ENCODE results near the gene KCNK4.
"Not testable (repeated sequence)": the region's sequence is repeated elsewhere in the genome, so short reads cannot be mapped to it uniquely, and the experiment has no call there.

KCNK4 gene

DNA sequence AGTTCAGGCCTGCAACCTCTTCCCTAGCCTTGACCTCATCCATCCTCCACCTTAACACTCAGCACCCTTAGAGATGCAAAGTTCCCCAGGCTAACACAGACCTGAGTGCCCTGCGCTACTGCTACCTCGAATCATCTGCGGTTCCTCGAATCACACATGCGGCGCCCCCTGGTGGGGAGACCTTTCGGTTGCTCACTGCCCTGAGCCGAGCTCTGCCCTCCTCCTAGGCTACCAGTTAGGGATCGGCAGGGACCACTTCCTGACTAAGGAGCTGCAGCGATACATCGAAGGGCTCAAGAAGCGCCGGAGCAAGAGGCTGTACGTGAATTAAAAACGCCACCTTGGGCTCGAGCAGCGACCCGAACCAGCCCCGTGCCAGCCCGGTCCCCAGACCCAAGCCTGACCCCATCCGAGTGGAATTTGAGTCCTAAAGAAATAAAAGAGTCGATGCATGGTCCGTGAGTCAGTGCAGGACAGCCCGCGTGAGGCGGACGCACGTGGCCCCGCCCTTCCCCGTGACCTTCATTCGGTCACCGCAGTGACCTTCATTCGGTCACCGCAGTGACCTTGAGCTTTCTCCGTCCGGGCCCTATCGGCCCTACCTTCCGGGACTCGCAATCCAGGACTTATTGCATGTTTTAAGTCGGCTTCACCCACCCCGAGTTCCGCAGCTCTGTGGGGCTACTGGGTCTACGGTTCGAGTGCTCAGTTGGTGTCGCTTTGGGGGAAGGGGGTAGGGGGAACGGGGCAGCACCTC lies 13.4 kb downstream of the KCNK4 start:
- peak; percentile 92 to 93 for DNase-seq (ENCODE audit: low read depth in 1 of 2, low spot score in 1 of 2)
- in situ Hi-C loops (cut with HindIII; ENCODE audit: low pct_unique_long_range_greater_than_20kb, low sequenced_read_pairs), result no loop called here
- no peak for TF ChIP-seq JUND (IDR thresholded peaks at IDR 0.05; ENCODE audit: low read depth)

DNA sequence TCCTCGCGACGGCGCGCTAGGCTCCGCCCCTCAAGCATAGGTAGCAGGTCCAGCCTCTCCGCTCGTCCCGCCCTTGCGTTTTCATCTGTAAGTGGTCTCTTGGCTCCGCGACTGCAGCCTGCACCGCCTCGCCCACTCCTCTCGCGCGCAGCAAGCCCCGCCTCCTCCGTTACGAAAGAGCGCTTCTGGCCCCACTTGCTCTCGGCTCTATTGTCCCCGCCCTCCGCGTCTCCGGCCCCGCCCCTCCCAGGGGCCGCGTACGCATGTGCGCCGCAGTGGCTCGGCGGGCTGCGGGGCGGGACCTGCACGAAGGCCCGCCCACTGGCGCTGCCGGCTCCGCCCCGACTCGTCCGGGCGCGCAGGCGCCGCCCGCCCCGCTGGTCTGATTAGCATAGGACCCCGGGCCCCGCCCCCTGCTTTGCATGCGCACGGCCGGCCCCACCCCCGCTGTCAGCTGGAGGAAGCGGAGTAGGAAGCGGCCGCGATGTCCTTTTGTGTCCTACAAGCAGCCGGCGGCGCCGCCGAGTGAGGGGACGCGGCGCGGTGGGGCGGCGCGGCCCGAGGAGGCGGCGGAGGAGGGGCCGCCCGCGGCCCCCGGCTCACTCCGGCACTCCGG lies 14.1 kb downstream of the KCNK4 start, which contains the start of gene ESRRA:
Gene ESRRA, plus strand, starts transcription at position 450 of the 616 bp plus-strand sequence. CDS start 1,656 bp downstream, outside the sequence.
- no peak for TF ChIP-seq JUND (IDR thresholded peaks at IDR 0.05; ENCODE audit: low read depth)
- in situ Hi-C loops (cut with HindIII; ENCODE audit: low pct_unique_long_range_greater_than_20kb, low sequenced_read_pairs), result no loop called here
- peak; percentile 97 to 99 for DNase-seq (ENCODE audit: low read depth in 1 of 2, low spot score in 1 of 2)

DNA sequence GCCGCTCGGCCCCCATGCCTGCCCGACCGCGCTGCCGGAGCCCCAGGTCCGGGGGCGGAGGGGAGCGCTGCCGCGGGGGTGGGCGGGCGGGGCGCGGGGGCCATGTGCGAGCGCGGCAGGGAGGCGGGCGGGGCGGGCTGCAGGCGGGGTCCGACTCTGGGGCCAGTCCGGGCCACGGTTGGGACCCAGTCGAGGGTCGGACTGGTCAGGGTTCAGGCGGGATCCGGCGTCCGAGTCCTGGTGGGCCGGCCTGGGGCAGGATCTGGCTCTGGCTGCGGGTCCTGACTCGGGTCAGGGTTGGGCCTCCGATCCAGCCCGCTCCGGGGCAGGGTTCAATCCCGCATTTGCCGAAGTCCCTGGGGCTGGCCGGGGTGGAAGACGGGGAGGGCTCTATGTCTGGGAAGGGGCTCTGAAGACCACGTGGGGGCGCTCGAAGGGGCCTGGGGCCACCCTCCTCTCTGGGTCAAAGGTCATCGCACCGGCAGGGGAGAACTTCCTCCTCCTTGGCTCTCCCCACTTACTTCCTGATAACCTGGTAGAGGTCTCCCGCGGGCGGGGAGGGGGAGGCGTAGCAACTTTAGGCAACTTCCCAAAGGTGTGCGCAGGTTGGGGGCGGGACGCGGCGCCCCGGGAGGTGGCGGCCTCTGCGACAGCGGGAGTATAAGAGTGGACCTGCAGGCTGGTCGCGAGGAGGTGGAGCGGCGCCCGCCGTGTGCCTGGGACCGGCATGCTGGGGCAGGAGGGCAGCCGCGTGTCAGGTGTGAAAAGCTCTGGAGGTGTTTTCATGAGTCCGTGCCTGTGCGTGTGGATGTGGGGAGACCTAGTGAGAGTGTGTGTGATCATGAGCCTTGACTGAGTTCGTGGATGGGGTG lies 14.8 kb downstream of the KCNK4 start:
- in situ Hi-C loops (cut with HindIII; ENCODE audit: low pct_unique_long_range_greater_than_20kb, low sequenced_read_pairs), result no loop called here
- peak in 1 of 2 experiments; percentile 78 for DNase-seq (ENCODE audit: low read depth in 1 of 2, low spot score in 1 of 2)
- TF ChIP-seq JUND (IDR thresholded peaks at IDR 0.05; ENCODE audit: low read depth), result no peak

DNA sequence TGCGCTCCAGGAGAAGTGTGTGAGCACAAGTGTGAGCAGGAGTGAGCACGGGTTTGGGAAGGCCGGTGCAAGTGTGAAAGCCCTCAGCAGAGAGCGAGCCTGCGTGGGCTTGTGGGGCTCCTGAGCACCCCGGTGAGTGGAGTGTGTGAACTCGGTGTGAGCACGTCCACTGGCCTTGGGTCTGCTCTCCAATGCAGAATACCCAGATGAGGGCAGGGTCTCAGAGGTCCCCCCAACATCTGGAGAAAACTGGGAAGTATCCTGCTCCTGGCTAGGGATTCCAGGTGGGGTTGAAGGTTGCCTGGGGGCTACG lies 15.4 kb downstream of the KCNK4 start:
- TF ChIP-seq JUND (IDR thresholded peaks at IDR 0.05; ENCODE audit: low read depth), result no peak
- in situ Hi-C loops (cut with HindIII; ENCODE audit: low pct_unique_long_range_greater_than_20kb, low sequenced_read_pairs), result no loop called here
- DNase-seq (ENCODE audit: low read depth in 1 of 2, low spot score in 1 of 2), result no peak

DNA sequence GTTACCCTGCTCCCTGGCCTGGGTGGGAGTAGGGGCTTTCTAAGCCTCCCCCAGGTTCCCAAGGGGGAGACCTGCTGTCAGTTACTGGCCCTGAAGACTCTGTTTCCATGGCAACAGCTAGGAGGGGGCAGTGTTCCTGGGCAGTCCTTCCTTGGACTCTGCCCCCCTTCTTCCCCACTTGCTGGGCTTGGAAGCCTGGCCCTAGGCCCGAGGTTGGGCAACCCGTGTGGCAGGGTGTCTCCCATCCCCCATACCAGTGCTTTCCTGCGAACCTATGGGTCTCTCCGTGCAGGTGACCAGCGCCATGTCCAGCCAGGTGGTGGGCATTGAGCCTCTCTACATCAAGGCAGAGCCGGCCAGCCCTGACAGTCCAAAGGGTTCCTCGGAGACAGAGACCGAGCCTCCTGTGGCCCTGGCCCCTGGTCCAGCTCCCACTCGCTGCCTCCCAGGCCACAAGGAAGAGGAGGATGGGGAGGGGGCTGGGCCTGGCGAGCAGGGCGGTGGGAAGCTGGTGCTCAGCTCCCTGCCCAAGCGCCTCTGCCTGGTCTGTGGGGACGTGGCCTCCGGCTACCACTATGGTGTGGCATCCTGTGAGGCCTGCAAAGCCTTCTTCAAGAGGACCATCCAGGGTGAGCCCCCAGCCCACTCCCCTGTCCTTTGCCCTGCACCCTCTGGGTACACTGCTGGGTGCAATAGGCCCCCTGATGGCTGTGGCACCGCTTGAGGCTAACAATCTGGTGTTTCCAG lies 15.9 kb downstream of the KCNK4 start:
- DNase-seq (ENCODE audit: low read depth in 1 of 2, low spot score in 1 of 2), result no peak
- in situ Hi-C loops (cut with HindIII; ENCODE audit: low pct_unique_long_range_greater_than_20kb, low sequenced_read_pairs), result no loop called here
- TF ChIP-seq JUND (IDR thresholded peaks at IDR 0.05; ENCODE audit: low read depth), result no peak

DNA sequence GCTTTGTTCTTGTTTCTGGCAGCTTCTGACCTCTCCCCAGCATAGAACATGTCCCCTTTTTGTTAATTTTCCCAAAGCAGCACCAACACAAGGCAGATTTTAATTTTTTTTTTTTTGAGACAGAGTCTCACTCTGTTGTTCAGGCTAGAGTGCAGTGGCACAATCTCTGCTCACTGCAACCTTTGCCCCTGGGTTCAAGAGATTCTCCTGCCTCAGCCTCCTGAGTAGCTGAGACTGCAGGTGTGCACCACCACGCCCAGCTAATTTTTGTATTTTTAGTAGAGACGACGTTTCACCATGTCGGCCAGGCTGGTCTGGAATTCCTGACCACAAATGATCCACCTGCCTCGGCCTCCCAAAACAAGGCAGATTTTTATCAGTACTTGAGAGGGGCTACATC lies 16.7 kb downstream of the KCNK4 start:
- in situ Hi-C loops (cut with HindIII; ENCODE audit: low pct_unique_long_range_greater_than_20kb, low sequenced_read_pairs), result not testable (repeated sequence)

DNA sequence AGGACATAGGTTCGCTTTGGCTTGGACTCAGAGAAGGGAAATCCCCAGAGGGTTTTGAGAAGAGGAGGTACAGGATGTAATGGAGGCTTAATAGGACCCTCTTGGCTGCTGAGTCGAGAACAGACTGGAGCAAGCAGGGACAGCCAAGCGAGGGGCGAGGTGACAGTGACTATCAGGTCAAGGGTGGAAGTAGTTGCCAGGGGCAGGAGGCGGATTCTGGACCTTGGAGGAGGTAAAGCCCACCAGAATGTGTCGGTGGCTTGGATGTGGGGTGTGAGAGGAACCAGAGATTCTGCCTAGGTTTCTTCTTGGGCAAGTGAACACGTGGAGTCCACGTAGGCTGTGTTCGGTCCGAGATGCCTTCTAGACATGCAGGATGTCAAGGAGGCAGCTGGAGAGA lies 21.8 kb downstream of the KCNK4 start:
- no peak for DNase-seq (ENCODE audit: low read depth in 1 of 2, low spot score in 1 of 2)
- TF ChIP-seq JUND (IDR thresholded peaks at IDR 0.05; ENCODE audit: low read depth), result no peak
- in situ Hi-C loops (cut with HindIII; ENCODE audit: low pct_unique_long_range_greater_than_20kb, low sequenced_read_pairs), result no loop called here

More for the DNA sequence above, 16.7 kb downstream of the KCNK4 start:
- not testable (repeated sequence) for DNase-seq (ENCODE audit: low read depth in 1 of 2, low spot score in 1 of 2)

DNA sequence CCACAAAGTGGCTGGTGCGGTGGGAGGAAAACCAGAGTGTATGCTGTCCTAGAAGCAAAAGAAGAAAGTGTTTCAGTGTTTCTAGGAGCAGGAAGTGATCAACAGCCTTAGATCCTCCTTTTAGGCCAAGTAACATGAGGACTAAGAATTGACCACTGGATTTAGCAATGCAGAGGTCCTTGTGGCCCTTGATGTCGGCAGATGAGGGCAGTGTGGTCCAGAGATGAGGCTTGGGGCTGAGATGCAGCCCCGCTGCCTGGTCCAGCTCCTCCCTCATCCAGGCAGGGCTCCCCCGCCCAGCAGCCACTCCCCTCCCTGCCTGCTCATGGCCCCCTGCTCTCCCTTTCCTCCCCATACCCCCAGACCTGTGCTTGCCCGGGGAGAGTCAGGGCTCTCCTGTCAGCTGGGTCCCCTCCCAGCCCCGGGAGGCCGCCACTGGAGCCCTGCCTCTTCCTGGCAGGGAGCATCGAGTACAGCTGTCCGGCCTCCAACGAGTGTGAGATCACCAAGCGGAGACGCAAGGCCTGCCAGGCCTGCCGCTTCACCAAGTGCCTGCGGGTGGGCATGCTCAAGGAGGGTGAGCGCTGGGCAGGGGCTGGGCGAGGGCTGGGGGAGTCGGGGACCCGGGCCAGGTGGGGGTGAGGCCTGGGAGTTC lies 22.5 kb downstream of the KCNK4 start:
- no peak for DNase-seq (ENCODE audit: low read depth in 1 of 2, low spot score in 1 of 2)
- in situ Hi-C loops (cut with HindIII; ENCODE audit: low pct_unique_long_range_greater_than_20kb, low sequenced_read_pairs), result no loop called here
- TF ChIP-seq JUND (IDR thresholded peaks at IDR 0.05; ENCODE audit: low read depth), result no peak

DNA sequence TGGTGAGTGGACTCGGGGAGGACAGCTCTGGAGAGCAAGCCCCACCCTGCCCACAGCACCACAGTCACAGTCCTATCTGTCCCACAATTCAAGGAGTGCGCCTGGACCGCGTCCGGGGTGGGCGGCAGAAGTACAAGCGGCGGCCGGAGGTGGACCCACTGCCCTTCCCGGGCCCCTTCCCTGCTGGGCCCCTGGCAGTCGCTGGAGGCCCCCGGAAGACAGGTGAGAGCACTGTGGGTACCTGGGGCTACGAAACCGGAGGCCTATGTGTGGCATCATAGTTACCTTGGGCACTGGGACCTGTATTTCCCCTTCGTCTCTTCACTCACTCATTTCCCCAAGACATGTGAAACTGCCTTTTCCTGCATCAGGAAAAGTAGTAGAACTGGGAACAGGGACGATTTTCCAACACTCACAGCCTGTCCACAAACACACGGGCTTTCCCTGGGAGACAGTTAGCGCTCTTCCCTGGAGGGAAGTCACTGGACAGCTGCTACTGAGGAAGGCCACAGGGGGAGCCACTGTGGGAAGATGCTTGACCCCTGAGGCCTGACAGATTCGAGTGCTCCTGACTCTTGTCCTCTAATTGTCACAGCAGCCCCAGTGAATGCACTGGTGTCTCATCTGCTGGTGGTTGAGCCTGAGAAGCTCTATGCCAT lies 23.2 kb downstream of the KCNK4 start:
- in situ Hi-C loops (cut with HindIII; ENCODE audit: low pct_unique_long_range_greater_than_20kb, low sequenced_read_pairs), result no loop called here
- peak in 1 of 2 experiments; percentile 49 for DNase-seq (ENCODE audit: low read depth in 1 of 2, low spot score in 1 of 2)
- no peak for TF ChIP-seq JUND (IDR thresholded peaks at IDR 0.05; ENCODE audit: low read depth)

DNA sequence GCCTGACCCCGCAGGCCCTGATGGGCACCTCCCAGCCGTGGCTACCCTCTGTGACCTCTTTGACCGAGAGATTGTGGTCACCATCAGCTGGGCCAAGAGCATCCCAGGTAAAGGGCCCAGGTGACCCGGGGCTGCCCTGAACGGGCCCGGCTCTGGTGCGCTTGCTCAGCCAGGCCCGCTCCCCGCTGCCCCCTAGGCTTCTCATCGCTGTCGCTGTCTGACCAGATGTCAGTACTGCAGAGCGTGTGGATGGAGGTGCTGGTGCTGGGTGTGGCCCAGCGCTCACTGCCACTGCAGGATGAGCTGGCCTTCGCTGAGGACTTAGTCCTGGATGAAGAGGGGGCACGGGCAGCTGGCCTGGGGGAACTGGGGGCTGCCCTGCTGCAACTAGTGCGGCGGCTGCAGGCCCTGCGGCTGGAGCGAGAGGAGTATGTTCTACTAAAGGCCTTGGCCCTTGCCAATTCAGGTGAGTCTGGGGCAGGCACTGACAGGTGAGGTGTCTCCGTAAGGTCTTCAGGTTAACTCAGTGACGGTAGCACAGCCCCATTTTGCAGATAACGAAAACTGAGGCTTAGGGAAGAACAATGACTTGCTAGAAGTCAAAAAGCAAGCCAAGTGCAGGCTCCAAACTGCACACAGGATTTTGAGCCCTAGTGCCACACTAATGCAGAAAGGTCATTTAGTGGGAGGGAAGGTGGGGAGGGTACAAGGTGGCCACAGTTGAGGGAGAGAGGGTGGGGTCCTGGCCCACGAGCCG lies 23.9 kb downstream of the KCNK4 start:
- DNase-seq (ENCODE audit: low read depth in 1 of 2, low spot score in 1 of 2), result no peak
- no peak for TF ChIP-seq JUND (IDR thresholded peaks at IDR 0.05; ENCODE audit: low read depth)
- in situ Hi-C loops (cut with HindIII; ENCODE audit: low pct_unique_long_range_greater_than_20kb, low sequenced_read_pairs), result no loop called here

DNA sequence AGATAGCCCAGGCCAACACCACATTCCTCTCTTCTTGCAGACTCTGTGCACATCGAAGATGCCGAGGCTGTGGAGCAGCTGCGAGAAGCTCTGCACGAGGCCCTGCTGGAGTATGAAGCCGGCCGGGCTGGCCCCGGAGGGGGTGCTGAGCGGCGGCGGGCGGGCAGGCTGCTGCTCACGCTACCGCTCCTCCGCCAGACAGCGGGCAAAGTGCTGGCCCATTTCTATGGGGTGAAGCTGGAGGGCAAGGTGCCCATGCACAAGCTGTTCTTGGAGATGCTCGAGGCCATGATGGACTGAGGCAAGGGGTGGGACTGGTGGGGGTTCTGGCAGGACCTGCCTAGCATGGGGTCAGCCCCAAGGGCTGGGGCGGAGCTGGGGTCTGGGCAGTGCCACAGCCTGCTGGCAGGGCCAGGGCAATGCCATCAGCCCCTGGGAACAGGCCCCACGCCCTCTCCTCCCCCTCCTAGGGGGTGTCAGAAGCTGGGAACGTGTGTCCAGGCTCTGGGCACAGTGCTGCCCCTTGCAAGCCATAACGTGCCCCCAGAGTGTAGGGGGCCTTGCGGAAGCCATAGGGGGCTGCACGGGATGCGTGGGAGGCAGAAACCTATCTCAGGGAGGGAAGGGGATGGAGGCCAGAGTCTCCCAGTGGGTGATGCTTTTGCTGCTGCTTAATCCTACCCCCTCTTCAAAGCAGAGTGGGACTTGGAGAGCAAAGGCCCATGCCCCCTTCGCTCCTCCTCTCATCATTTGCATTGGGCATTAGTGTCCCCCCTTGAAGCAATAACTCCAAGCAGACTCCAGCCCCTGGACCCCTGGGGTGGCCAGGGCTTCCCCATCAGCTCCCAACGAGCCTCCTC lies 24.8 kb downstream of the KCNK4 start:
- DNase-seq (ENCODE audit: low read depth in 1 of 2, low spot score in 1 of 2); in situ Hi-C loops (cut with HindIII; ENCODE audit: low pct_unique_long_range_greater_than_20kb, low sequenced_read_pairs): not testable (repeated sequence)

Data from T47D (cell line).